Breast epithelium (tissue), 3 donors: ENCODE results near the gene TCP10L.

ENCODE experiments used
- CTCF ChIP-seq, 3 donors: fragments of 450-650 bp; IDR thresholded peaks; one replicate each; pipeline ENCODE4 v1.5.1; 2016 to 2017; ENCODE audit warnings: antibody characterized with exemption in 3 of 3, mild to moderate bottlenecking in 3 of 3, moderate library complexity in 3 of 3
- POLR2AphosphoS5 ChIP-seq, 3 donors: sonication (generic); formaldehyde crosslinking; IDR thresholded peaks; one replicate each; pipeline ENCODE4 v1.6.1; 2017; ENCODE audit warnings: antibody characterized with exemption in 3 of 3

GRCh38 chr21:32535612-32536011 is 49.7 kb downstream of the TCP10L start:
- TF ChIP-seq CTCF (IDR thresholded peaks at IDR 0.05) (no peak), POLR2AphosphoS5 (IDR thresholded peaks at IDR 0.05) (no peak)
